GM18505 (cell line): ENCODE measurements around the gene MMD.

ENCODE experiments used
- ATAC-seq: cut with Tn5 transposase; IDR thresholded peaks from one replicate; pipeline ENCODE4 v1.9.1; 2021; ENCODE audit not compliant: unreplicated experiment
- POLR2A ChIP-seq: IDR thresholded peaks from 4 replicates; pipeline ENCODE4 v1.6.1; 2011; ENCODE audit warnings: borderline replicate concordance; ENCODE audit not compliant: insufficient read depth, insufficient read length; ENCODE audit errors: extremely low read depth

The MMD gene

DNA sequence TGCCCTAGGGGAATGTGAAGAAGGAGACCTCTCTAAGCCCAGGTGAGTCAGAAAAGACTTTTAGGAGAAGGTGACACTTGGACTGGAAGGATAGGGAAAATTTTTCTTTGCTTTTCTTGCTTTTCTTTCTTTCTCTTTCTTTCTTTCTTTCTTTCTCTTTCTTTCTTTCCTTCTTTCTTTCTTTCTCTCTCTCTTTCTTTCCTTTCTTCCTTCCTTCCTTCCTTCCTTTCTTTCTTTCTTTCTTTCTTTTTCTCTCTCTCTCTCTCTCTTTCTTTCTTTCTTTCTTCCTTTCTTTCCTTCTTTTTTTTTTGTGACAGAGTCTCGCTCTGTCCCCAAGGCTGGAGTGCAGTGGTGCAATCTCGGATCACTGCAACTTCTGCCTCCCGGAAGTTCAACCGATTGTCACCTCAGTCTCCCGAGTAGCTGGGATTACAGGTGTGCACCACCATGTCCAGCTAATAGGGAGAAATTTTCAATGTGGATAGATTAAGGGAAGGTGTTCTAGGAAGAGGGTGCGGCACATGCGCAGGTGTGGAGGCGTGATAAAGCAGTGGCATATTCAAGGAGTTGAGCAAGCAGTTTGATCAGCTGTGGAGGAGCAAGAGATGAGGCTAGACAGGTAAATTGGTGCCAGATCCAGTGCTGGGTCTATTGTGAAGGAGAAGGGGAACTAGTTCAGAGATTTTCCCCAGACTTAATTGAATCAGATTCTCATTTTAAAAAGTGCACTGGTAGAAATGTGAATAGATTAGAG lies 40.4 kb downstream of the MMD start:
- no peak for TF ChIP-seq POLR2A
- no peak for ATAC-seq

- no peak for TF ChIP-seq POLR2A
- no peak for ATAC-seq
Measured at GRCh38 chr17:55377671-55378275, 43.9 kb downstream of the MMD start.

- TF ChIP-seq POLR2A = no peak
- ATAC-seq = no peak
Measured at GRCh38 chr17:55368706-55369105, 52.9 kb downstream of the MMD start.

GRCh38 chr17:55366020-55366481 lies 55.6 kb downstream of the MMD start:
- ATAC-seq = no peak
- TF ChIP-seq POLR2A = no peak

DNA sequence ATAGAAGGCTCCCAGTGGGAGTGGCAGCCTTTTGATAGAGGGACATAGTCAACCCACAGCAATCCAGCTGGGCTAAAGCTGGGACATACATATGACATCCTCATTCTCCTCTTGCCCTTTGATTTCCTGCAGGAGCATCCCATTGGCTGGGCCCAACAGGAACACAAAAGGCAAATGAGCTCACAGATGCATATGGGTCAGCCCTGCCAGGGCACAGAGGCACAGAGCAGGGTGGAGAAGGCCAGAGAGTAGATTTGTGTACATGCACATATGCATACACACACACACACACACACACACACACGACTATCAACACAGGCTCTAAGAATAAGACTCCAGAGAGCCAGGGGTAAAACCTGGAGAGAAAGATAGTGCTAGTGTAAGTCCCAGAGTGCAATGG lies 58.6 kb downstream of the MMD start:
- TF ChIP-seq POLR2A = no peak
- ATAC-seq = no peak

DNA sequence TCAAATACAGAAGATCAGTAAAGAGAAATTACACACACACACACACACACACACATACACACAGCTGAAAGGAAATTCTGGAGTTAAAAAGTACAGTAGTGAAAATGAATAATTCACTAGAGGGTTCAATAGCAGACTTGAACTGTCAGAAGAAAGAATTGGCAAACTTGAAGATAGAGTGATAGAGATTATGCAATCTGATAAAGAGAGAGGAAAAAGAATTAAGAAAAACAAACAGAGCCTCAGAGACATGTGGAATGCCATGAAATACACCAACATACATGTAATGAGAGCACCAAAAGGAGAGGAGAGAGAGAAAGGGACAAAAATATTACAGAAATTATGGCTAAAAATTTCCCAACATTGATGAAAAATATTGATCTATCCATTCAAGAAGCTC lies 60.7 kb downstream of the MMD start:
- ATAC-seq = no peak

GRCh38 chr17:55356434-55357328 lies 65.0 kb downstream of the MMD start:
- ATAC-seq = peak; percentile 90
- TF ChIP-seq POLR2A = no peak

More for the DNA sequence above, 60.7 kb downstream of the MMD start:
- TF ChIP-seq POLR2A = no peak

DNA sequence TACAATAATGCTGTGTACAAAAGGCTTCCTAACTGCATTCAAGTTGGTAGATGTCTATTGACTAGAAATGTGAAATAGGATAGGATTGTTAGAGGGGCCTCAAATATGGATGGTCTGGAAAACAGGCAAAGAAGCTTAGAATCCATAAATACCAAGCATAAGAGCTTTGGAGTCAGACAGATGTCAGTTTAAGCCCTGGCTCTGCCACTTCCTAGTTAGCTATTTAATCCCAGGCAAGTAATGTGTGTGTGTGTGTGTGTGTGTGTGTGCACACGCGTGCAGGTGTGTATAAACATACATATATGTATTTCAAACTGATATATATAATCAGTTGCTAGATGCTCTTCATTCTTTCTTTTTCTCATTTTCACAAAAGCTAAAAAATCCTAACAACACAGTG lies 66.7 kb downstream of the MMD start:
- ATAC-seq = no peak
- TF ChIP-seq POLR2A = no peak

DNA sequence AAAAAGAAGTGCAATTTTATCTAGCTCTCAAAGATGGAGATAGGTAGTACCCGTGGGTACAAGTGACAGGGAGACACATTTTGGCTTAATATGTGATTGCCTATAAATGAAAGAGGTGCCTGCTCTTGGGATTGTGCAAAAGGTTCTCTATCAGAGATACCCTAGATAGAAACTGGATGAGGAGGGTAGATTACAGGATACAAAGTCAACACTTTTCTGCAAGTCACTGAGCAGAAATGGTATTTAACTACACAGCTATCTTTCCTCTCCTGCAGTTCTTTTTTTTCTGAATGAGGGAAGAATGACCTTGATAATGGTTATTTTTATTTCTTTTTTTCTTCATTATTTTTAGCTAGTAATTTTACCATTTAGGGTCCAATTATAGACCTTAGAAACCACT lies 67.6 kb downstream of the MMD start:
- ATAC-seq = no peak
- no peak for TF ChIP-seq POLR2A

DNA sequence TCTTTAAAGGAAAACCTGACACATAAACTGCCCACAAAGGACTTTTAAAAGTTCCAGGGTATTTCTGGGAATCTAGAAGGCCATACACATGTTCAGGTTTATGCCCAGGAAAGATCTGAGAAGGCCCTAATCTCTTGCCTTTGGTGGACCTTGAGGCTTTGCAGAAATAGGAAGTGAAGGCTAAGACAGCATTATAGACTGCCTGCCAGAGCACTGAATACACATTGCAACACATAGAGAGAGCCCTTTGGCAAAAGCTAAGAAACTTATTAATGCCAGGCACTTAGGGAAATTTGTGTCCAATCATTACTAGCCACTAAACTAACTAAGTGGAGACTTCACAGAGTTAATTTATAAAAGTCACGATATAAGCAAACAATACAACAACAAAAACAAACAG lies 70.4 kb downstream of the MMD start:
- no peak for ATAC-seq
- TF ChIP-seq POLR2A = no peak

DNA sequence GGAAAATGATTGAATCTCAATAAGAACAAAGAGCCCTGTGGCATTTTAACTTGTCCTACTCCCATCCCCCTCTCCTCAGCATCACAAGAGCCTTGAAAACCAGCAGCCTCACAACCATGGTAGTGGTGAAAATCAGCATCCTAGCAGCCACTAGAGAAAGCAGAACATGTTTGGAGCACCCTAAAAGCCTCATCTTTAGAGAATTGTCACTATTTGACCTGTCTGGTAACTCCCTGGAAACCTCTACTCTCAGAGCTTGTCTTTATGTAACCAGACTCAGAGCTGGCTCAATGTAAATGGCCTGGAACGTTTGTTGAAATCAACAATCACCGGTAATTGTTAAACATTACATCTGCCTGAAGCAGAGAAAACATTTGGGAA lies 70.8 kb downstream of the MMD start:
- no peak for ATAC-seq
- TF ChIP-seq POLR2A = no peak

- no peak for ATAC-seq
- TF ChIP-seq POLR2A = no peak
Measured at GRCh38 chr17:55348749-55349354, 72.8 kb downstream of the MMD start.

- no peak for TF ChIP-seq POLR2A
- ATAC-seq = no peak
Measured at GRCh38 chr17:55347341-55347740, 74.3 kb downstream of the MMD start.
